Activated CD4-positive, CD25-positive, alpha-beta regulatory T cell (primary cell): Measurements from ENCODE around the gene KIF2C.
"Not testable (repeated sequence)": the region's sequence is repeated elsewhere in the genome, so short reads cannot be mapped to it uniquely, and the experiment has no call there.

ENCODE experiments used
- DNase-seq, 4 experiments: peaks; one replicate each; lab custom pipeline; 2025; lab: John Stamatoyannopoulos, UW

KIF2C gene

DNA sequence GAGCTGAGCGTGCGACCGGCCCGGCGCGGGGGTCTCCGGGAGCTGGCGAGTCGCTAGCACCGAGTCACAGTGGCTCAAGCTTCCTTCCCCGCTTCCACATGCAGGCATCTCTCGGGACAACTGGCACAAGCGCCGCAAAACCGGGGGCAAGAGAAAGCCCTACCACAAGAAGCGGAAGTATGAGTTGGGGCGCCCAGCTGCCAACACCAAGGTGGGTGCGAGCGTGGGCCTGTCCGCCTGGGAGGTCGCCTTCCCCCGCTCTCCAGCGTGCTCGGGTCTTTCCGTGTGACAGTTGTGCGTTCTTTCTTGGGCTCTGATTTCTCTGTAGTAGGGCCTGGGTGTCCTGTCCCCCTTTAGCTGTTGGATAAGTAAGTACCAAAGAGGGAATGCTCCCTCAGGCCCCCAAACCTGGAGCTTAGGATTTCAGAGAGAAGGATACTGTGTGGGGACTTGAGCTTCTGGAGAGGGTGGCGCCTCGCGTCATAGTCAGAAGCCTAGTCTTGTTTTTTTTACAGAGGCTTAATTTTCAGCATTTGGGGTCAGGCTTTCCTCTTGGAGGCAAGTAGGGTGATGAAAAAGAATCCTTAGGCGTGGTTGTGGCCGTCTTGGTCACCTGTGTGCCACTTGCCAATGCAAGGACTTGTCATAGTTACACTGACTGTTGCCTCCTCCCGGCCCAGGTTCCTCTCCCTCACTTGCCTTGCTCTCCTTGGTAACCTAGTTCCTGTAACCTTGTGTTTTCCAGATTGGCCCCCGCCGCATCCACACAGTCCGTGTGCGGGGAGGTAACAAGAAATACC, 36.5 kb downstream of the KIF2C start:
- peak in 3 of 4 experiments; percentile 21 to 43 (median 41) for DNase-seq

DNA sequence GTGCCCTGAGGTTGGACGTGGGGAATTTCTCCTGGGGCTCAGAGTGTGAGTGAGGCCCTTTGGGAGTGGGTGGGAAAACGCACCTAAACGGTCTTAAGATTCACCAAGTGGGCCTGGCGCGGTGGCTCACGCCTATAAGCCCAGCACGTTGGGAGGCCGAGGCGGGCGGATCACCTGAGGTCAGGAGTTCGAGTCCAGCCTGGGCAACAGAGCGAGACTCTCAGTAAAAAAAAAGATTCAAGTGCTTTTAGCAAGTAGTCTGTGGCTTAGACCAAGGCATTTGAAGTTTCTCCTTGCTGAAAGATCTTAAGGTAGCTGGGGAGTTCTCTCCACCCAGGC, 37.1 kb downstream of the KIF2C start:
- no peak for DNase-seq

GRCh38 chr1:44777547-44777946, 37.9 kb downstream of the KIF2C start:
- no peak for DNase-seq

GRCh38 chr1:44777969-44778635, 38.5 kb downstream of the KIF2C start:
- no peak for DNase-seq

DNA sequence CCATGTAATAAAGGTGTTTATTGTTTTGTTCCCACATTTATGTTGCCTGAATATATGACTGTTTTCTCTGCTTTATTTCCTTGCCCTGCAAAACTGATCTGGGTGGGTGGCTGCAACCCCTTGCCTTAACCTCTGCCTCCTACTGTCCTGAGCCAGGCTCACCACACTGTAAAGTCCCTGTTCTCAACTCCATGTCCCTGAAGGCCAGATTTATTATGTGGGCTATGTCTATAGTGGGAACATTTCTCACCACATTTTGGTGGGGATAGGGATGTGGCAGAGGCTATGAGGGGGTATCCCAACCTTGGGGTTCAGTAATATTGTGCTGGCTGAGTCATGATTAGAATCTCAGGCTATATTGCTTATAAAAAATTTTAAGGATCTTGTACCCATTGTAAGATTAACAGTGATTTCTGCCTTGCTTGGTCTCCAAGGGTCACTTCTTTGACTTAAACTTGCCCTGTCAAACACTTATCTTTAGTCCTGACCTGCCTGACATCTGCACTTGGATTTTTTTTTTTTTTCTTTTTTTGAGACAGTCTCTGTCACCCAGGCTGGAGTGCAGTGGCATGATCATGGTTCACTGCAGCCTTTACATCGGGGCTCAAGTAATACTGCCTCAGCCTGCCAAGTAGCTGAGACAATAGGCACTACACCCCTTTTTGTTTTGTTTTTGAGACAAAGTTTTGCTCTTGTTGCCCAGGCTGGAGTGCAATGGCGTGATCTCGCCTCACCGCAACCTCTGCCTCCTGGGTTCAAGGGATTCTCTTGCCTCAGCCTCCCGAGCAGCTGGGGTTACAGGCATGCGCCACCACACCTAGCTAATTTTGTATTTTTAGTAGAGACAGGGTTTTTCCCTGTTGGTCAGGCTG, 39.3 kb downstream of the KIF2C start:
- no peak for DNase-seq

DNA sequence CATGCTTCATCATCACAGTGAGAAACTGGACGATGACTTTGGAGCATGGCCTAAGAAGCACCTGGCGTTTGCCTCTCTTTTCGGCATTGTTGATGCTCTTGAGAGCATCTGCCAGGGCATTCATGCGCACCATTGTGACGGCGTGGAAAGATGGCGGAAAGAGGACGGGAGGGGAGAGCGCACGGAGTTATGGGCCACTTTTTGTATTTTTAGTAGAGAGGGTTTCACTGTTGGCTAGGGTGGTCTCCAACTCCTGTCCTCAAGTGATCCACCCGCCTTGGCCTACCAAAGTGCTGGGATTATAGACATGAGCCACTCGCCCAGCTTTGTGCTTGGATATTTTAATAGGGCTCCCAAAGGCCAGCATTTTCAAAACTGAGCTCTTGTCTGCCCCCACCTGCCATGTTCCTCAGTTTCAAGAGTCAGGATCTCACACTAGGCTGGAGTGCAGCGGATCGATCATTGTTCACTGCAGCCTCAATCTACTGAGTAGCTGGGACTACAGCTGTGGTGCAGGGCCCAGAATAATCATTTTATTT, 41.0 kb downstream of the KIF2C start:
- DNase-seq, result no peak

GRCh38 chr1:44783697-44784093, 44.1 kb downstream of the KIF2C start:
- no peak for DNase-seq

GRCh38 chr1:44784094-44785028, 44.7 kb downstream of the KIF2C start:
- peak in 1 of 4 experiments; percentile 22 for DNase-seq

- no peak for DNase-seq
These were observed 45.4 kb downstream of the KIF2C start for GRCh38 chr1:44785029-44785380.

DNA sequence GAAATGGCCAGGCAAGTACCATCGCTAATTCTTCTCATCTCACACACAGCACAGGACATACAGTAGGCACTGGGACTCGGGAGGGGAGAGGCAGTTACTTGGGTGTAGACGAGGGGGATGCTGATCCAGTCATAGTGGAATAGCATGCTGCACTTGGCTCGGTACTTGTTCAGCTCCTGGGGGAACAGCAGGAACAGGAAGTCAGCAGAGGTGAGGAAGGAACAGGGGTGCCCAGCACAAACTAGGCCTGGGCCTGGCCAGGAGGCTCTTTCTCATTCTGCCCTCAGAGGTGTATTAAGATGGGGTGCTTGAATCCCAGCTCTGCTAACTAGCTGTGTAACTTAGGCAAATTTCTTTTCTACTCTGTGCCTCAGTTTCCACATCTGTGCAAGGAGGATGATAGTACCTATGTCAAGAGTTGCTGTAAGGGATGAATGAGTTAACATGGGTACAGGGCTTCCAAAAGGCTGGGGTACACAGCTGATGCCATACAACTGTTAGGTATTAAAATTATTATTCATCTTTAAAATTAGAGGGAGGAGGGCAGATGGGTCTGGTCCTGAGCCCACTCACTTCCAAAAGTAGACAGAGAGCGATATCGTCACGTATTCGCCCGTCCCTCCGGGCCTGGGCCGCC, 46.0 kb downstream of the KIF2C start:
- DNase-seq, result no peak

- DNase-seq, result peak; percentile 54 to 65 (median 59)
These were observed 46.7 kb downstream of the KIF2C start for GRCh38 chr1:44786138-44786840.

DNA sequence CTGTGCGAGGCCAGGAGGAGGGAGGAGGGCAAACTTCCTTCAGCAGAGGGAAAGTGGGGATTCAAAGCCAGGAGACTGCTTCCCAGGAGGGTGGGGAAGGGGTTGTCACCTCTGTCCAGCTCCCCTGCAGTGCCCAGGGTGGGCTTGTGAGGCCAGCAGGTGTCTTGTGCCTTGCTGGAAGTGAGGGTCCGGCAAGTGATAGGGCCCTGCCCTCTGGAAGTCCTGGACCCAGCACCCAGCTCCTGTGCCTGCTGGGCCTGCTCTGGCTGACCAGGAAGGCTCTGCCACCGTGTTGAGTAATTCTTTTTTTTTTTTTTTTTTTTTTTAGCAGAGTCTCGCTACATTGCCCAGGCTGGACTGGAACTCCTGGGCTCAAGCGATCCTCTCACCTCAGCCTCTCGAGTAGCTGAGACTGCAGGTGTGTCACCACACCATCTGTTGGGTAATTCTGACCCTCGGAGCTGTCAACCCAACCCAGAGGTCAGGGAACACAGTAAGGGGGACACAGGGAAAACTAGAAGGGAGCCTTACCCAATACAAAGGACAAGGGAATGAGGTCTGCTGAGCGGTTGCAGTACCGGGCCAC, 47.3 kb downstream of the KIF2C start:
- no peak for DNase-seq

DNA sequence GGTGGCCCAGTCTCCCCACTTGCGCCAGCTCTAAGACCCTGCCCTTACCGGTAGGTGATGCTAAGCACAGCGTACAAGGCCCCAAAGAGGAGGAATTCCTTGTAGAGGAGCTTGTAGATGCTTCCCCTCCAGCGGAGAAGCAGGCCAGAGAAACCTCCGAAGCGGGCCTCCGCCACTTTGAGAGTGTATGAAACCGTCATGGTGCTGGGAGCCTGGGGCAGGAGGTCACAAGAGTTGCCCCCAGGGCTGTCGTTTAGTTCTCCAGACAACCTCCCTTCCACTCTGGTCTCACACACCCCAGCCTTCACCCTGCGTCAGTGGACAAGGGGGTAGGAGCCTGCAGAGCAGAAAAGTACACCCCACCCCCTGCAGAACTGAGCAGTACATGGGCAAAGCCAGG, 47.9 kb downstream of the KIF2C start:
- DNase-seq, result no peak

DNA sequence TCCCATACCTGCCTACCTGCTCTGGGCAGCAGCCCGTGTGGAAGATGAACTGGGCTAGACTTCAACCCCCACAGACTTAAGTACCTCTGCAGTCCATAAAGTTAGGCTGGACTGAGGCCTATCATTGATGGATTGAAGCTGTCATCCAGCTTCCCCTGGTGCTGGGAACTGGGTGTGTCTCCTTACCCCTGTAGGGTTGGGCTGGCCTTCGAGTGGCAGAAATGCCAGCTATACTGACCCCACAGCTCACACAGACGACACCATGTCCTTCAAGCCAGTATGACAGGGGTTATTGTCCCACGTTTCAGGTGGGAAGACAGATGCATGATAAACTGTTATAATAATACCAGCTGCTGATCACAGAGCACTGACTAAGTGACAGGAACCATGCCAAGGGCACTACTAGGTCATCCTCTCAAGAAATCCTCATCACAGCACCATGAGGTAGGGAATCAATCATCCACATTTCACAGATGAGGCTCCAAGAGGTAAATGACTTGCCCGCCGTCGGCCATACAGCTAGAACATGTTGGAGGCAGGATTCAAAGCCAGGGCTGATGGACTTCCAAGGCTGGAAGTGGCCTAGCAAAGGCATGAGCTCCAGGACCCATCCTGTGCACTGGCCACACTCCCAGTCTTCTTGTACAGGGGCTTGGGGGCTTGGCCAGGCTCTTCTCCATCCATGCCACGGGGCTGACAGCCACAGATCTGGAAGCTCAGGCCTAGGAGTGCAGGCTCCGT, 48.7 kb downstream of the KIF2C start, which contains the start of gene BEST4:
TSS of gene BEST4 (minus strand) at position 51 of the 741 bp plus-strand sequence. CDS start 465 bp downstream, outside the sequence.
- no peak for DNase-seq

- no peak for DNase-seq
These were observed 51.5 kb downstream of the KIF2C start for GRCh38 chr1:44790968-44791801.

GRCh38 chr1:44792736-44793502, 53.3 kb downstream of the KIF2C start:
- no peak for DNase-seq

DNA sequence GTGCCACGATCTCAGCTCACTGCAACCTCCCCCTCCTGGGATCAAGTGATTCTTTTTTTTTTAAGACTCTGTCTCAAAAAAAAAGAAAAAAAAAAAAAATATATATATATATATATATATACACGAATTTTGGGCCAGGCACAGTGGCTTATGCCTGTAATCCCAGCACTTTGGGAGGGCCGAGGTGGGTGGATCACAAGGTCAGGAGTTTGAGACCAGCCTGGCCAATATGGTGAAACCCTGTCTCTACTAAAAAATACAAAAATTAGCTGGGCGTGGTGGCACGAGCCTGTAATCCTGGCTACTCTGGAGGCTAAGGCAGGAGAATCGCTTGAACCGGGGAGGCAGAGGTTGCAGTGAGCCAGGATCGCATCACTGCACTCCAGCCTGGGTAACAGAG, 58.2 kb downstream of the KIF2C start:
- not testable (repeated sequence) for DNase-seq
